ENCODE data around the gene PRM3.

Gene PRM3

DNA sequence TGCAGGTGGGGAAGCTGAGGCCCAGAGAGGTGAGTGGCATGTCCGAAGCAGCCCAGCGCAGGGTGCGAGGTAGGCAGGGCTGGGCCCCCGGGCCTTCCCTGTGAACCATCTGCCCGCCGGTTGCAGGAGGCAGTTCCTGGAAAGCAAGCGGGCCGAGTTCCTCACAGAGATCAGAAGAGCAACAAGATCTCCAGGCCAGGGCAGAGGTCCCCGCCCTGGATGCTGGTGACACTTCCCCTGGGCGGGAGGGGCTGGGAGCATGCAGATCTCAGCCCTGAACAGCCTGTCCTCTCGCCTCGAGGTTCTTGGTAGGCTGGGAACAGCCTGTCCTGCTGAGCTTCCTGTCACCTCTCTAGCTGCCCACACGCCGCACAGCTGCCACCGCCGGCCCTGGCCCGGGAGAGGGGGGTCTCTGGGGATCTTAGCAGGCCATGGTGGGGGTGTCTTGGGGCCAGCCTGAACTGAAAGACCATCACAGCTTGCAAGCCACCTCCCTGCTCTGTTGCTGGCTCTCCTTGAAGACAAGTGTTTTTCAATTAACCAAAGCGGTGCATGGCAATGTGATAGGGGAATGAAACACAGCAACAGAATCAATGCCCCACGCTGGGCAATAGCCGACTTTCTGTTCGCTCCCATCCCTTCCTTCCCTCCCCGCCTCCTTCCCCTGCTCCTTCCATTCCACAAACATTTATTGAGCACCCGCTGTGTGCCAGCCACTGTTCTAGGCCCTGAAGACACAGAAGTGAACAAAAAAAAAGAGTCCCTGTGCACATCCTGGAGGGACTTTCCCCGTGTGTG lies 49.1 kb downstream of the PRM3 start:
- CTCF ChIA-PET = no interaction called here
- no peak for DNase-seq (ENCODE audit: extremely low spot score)
- no peak for TF ChIP-seq FOXA1 (IDR thresholded peaks at IDR 0.05)
- POLR2A ChIA-PET = interaction anchor here (1.7 kb wide), 1 partner anchor 32 kb away, joined by 4 read pairs; the partner anchor contains the start of gene SOCS1
